Putamen (tissue), 1 donor: ENCODE results near the gene LINGO3.
"Not testable (repeated sequence)": the region's sequence is repeated elsewhere in the genome, so short reads cannot be mapped to it uniquely, and the experiment has no call there.

ENCODE experiments used
- DNase-seq: peaks from one replicate; pipeline ENCODE4 v3.0.0-alpha.2; 2016; ENCODE audit warnings: low spot score

Gene LINGO3

GRCh38 chr19:2281265-2282061 lies 26.5 kb downstream of the LINGO3 start:
- DNase-seq, result not testable (repeated sequence)

DNA sequence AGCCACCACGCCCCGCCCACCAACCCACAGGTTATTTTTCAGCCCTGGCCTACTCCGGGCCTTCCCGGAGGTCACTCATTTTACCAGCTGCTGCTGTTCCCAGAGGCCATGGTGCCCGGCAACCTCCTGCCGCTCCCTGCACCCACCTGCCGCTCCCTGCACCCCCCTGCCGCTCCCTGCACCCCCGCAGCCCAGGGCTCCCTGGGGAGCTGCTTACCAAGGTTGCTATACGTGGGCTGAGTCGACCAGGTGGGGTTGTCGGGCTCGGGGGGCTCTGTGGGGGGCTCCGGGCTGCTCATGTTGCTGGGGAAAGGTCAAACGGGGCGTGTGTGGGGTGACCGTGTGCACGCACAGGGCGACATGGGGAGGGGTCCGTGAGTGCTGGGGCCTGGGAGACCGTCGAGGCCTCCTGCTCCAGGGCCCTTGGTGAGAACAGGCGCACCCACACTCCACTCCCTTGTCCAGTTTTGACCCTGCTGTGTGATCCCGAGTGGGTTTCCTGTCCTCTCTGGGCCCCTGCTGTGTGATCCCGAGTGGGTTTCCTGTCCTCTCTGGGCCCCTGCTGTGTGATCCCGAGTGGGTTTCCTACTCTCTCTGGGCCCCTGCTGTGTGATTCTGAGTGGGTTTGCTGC lies 27.2 kb downstream of the LINGO3 start:
- no peak for DNase-seq

GRCh38 chr19:2278459-2279158 lies 29.3 kb downstream of the LINGO3 start:
- no peak for DNase-seq

DNA sequence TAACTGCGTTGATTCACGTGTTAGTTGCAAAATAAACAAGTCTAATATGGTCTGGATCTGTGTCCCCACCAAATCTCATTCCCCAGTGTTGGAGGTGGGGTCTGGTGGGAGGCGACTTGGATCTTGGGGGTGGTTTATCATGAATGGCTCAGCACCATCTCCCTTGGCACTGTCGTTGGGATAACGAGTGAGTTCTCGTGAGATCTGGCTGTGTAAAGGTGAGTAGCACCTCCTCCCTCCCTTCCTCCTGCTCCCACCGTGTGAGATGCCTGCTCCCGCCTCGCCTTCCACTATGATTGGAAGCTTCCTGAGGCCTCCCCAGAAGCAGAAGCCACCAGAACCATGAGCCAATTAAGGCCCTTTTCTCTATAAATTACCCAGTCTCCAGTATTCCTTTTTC lies 30.8 kb downstream of the LINGO3 start:
- no peak for DNase-seq

DNA sequence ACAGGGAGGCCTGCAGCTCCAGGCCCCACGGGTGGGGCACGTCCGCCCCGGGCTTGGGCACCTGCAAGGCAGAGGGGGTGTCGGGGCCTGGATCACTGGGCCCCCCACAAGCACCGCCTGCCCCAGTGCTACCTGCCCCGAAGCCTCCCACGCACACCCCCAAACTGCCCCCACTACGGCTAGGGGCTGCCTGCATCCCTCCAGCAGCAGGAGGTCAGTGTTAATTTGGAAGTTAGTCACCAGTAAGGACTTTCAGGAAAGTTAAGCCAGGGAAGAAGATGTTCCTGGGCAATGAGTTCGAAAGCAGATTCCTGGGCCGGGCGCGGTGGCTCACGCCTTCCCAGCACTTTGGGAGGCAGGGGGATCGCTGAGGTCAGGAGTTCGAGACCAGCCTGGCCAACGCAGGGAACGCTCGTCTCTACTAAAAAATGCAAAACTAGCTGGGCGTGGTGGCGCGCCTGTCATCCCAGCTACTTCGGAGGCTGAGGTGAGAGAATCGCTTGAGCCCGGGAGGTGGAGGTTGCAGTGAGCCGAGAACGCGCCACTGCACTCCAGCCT lies 31.4 kb downstream of the LINGO3 start:
- no peak for DNase-seq

GRCh38 chr19:2275588-2276428 lies 32.1 kb downstream of the LINGO3 start:
- no peak for DNase-seq

GRCh38 chr19:2274931-2275535 lies 32.9 kb downstream of the LINGO3 start:
- no peak for DNase-seq

- DNase-seq, result no peak
Measured at GRCh38 chr19:2274185-2274711, 33.7 kb downstream of the LINGO3 start.

DNA sequence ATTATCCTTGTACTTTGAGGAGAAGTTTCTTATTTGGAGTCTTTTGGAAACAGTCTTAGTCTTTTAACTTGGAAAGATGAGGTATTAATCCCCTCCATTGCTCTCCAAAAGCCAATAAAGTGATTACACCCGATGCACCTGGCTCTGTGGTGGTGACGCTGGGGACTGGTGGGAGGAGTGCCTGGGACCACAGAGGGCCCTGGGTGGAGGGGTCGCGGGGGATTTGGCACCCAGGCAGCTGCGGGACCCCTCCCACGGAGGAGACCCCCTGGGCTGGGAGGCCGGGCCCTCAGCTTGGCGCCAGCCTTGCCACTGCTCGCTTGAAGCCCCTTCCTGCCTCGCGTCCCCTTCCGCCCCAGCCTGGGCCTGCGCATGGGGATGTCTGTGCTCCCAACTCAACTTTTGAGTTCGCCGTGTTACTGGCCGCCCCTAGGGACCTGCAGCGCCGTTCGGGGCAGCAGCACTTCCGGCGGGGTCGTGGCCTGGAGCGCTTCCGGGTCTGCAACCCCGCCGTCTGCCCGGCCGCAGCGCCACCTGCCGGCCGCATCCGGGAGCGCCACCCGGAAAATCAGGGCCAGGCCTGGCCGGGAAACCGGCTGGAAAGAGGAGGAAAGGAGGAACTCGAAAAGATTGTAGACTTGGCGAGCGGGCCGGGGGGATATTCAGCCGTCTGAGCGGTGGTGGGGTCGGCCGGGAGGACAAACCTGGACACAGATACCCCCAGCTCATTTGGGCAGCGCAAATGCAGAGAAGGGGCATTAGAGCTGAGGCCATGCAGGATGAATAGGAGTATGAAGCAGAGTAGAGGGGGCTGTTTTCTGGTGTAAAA lies 34.4 kb downstream of the LINGO3 start:
- no peak for DNase-seq

DNA sequence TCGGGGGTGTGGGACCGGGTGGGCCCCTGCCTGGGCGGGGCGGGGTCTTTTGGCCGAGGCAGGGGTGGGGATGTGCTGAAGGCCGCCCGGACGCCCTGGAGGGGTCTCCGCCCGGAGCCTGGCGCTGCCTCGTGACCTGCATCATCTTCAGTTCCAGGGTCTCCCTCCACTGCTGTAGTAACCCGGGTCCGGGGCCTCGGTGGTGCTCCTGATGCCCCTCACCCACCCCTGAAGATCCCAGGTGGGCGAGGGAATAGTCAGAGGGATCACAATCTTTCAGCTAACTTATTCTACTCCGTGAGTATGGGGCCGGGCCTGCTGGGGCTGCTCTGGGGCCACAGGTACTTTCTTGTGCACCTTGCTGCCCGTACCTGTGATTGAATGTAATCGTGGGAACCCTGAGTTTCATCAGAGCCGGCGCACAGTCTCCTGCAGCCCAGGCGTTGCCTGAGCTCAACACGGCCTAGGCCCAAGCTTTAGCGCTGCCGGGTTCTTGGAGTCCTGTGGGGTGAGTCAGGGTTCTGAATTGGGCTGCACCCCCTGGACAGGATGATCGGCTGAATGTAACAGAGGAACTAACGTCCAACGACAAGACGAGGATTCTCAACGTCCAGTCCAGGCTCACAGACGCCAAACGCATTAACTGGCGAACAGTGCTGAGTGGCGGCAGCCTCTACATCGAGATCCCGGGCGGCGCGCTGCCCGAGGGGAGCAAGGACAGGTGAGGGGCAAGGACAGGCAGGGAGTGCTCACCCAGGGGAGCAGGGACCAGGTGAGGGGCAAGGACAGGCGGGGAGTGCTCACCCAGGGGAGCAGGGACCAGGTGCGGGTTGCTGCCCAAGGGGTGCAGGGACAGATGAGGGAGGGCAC lies 36.5 kb downstream of the LINGO3 start:
- DNase-seq, result no peak

DNA sequence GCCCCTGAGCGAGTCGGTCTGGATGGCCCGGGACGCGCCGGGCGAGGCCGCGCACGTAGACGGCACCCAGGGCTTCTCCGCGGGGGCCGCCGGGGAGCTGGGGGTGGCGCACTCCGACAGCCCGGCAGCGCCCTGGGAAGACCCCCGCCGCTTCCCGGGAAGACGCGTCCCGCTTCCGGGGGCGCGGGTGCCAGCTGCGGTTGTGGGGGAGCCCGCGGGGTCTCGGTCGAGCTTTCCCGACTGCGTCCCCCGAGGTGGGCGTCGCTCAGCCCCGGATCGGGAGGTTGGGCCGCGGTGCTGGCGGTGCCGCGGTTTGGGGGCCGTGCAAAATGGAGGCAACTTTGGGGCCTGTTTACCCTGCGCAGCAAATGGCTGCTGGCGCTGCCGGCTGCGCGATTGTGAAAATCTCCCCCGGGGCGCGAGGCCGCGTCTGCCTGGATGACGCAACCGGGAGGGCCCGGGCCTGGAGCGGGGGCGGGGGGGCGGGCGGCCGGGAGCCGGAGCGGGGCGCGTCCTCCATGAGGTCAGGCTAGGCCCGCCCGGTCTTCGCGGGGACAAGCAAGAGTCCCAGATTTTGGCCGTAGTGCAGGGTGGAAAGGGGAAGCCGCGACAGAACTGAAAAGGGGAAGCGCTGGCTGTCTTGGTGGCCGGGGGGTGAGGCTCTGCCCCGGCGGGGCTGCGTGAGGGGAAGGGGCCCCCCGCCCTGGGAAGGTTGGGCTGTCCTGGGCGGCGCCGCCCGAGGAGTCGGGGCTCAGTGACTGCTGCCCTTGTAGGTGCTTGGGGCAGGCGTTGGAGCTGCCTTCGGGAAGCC lies 37.3 kb downstream of the LINGO3 start:
- DNase-seq, result peak; percentile 73

GRCh38 chr19:2270157-2270422 lies 37.9 kb downstream of the LINGO3 start:
- no peak for DNase-seq

- peak; percentile 96 for DNase-seq
Measured at GRCh38 chr19:2269244-2270156, 38.5 kb downstream of the LINGO3 start.

GRCh38 chr19:2268861-2269243 lies 39.1 kb downstream of the LINGO3 start:
- no peak for DNase-seq

GRCh38 chr19:2268480-2268830 lies 39.5 kb downstream of the LINGO3 start:
- DNase-seq, result no peak

- no peak for DNase-seq
Measured at GRCh38 chr19:2266183-2266993, 41.6 kb downstream of the LINGO3 start.
